ENCODE data around the gene TUBB3. TPM values are rescaled to one million over a fixed set of nuclear protein-coding genes. Genes with fewer than 3 reads are reported as not detected.

TUBB3 gene
- total and polyA plus RNA-seq, 2 of the 4 experiments (the other 2 are of a cell fraction), result 311 to 410 TPM

DNA sequence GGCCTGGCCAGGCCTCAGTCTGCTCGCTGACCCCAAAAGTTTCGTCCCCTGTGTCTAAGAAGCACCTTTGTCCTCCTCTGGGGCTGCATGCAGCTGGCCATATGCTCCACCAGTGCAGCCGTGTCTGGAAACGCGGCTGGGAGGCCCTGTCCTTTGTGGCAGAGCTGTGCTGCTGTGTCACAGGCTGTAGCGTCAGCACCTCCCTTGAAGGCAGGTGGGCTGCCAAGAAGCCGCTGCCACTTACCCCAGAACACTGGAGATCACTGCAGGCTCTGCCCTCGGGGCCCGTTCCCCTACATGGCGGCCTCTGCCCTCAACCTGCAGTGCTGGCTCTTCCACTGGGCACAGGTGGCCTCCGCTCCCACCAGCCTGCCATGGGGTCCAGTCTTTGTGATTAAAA is 20.2 kb upstream of the TUBB3 start:
- Histone ChIP-seq H3K9ac (ENCODE audit: low read depth, low read length) (no peak overlapping the region), H4K8ac (ENCODE audit: low read depth in 2 of 2, low read length in 2 of 2) (no peak overlapping the region), H3K4me2 (ENCODE audit: low read depth, low read length) (no peak overlapping the region), H3K36me3 (ENCODE audit: control insufficient read depth, insufficient read depth, low read length) (peaks cover 75% of the 10 kb centered on the region), H3K4me1 (ENCODE audit: control insufficient read depth, insufficient read depth, low read length) (no peaks in the 10 kb centered on the region), H3K23ac (ENCODE audit: low read depth, low read length) (no peak overlapping the region), H3K18ac (ENCODE audit: low read depth, low read length) (no peak overlapping the region), H3K4ac (ENCODE audit: low read depth, low read length) (no peak overlapping the region), H2AK9ac (replicated peaks; ENCODE audit: low read depth, low read length, poor library complexity) (no peak overlapping the region), H2BK15ac (ENCODE audit: low read depth, low read length) (no peak overlapping the region), H3K4me3 (ENCODE audit: insufficient read depth, low read depth, low read length) (no peak overlapping the region), H3K27ac (ENCODE audit: insufficient read depth, low read length) (no peak overlapping the region), H2BK5ac (ENCODE audit: low read depth, low read length, poor library complexity, severe bottlenecking) (no peak overlapping the region), H3K27me3 (ENCODE audit: control insufficient read depth, insufficient read depth, low read length) (no peaks in the 10 kb centered on the region), H3K9me1 (ENCODE audit: insufficient read depth, low read length) (no peaks in the 10 kb centered on the region), H4K5ac (ENCODE audit: low read depth, low read length) (no peak overlapping the region), H3K14ac (replicated peaks; ENCODE audit: low read depth, low read length) (no peak overlapping the region), H3K56ac (ENCODE audit: extremely low read depth, insufficient read depth, low read length) (no peak overlapping the region), H2BK120ac (ENCODE audit: low read depth, low read length) (no peak overlapping the region), H4K20me1 (ENCODE audit: insufficient read depth, low read length) (no peaks in the 10 kb centered on the region; the same call in none of the 2 replicates), H2AK5ac (ENCODE audit: low read depth, low read length) (no peak overlapping the region), H3K9me3 (ENCODE audit: control insufficient read depth, insufficient read depth, low read length) (no peaks in the 10 kb centered on the region), H4K91ac (ENCODE audit: insufficient read depth, low read depth, low read length) (no peak overlapping the region), H2BK20ac (ENCODE audit: low read depth, low read length) (no peak overlapping the region), H2AFZ (replicated peaks; ENCODE audit: low read length, poor library complexity) (no peak overlapping the region), H3K79me1 (ENCODE audit: low read depth in 1 of 2, low read length in 2 of 2) (peaks cover 3 to 16% of the 10 kb centered on the region in 2 experiments)
- no peak for ATAC-seq (ENCODE audit: low read depth)
- in situ Hi-C loops (cut with MboI; ENCODE audit: low sequenced_read_pairs) (no loop called here), intact Hi-C loops (cut with micrococcal nuclease) (no loop called here), dilution Hi-C loops (cut with HindIII; ENCODE audit: low sequenced_read_pairs, unreplicated experiment) (no loop called here)
- POLR2A ChIA-PET (ENCODE audit: unreplicated experiment), result no interaction called here
- no TSS peak for BruUV-seq (replicated peaks)
- no peak for TF ChIP-seq NFE2L2 (IDR thresholded peaks at IDR 0.05; ENCODE audit: low read depth, low read length)
- TF ChIP-seq CEBPB (IDR thresholded peaks at IDR 0.05; ENCODE audit: low read depth, low read length), result no peak
- no peak for TF ChIP-seq MAFK (IDR thresholded peaks at IDR 0.05; ENCODE audit: low read depth, low read length)
- TF ChIP-seq BHLHE40 (IDR thresholded peaks at IDR 0.05; ENCODE audit: low read depth, low read length), result no peak
- TF ChIP-seq MAZ (IDR thresholded peaks at IDR 0.05; ENCODE audit: borderline replicate concordance, low read depth, low read length), result no peak
- no peak for TF ChIP-seq CHD1 (IDR thresholded peaks at IDR 0.05; ENCODE audit: low read depth, low read length)
- no peak for TF ChIP-seq FOS (IDR thresholded peaks at IDR 0.05; ENCODE audit: low read depth, low read length)
- TF ChIP-seq RAD21 (IDR thresholded peaks at IDR 0.05; ENCODE audit: low read length), result no peak
- no peak for TF ChIP-seq RFX5 (IDR thresholded peaks at IDR 0.05; ENCODE audit: low read depth, low read length)
- no peak for TF ChIP-seq POLR2A (IDR thresholded peaks at IDR 0.05; ENCODE audit: low read depth, low read length)
- no peak for TF ChIP-seq SMC3 (IDR thresholded peaks at IDR 0.05; ENCODE audit: low read depth, low read length)
- DNase-seq, result no peak
- CTCF ChIA-PET, result no interaction called here
- WGBS, 2 experiments (ENCODE audit: extremely low coverage in 2 of 2, insufficient read length in 1 of 2), result 86% methylated on average over 10 of the region's 11 CpGs; no CpG with 5 or more reads in 1 of the 2 experiments

Data from IMR-90 (cell line).